GM19239 (cell line): Measurements from ENCODE around the gene YIF1A.
"Not testable (repeated sequence)": the region's sequence is repeated elsewhere in the genome, so short reads cannot be mapped to it uniquely, and the experiment has no call there.

ENCODE experiments used
- DNase-seq: peaks from one replicate; pipeline ENCODE4 v3.0.0; 2011; ENCODE audit warnings: low spot score; ENCODE audit not compliant: insufficient read length
- FAIRE-seq: peaks from 2 replicates; lab custom pipeline; 2011; peaks lifted over from hg19 to GRCh38; lab: Jason Lieb, UNC

YIF1A gene

DNA sequence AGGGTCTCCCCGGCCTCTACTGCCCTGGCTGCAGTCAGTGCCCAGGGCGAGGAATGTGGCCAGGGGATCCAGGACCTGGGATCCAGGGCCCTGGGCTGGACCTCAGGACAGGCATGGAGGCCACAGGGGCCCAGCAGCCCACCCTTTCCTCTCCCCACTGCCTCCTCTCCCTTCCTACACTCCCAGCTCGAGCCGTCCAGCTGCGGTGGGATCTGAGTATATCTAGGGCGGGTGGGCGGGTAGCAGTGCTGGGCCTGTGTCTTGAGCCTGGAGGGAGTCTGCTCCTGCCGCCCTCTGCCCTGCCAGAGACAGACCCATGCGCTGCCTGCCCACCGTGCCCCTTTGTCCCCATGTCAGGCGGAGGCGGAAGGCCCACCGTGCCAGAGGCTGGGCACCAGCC is 12.3 kb downstream of the YIF1A start:
- not testable (repeated sequence) for FAIRE-seq, DNase-seq

DNA sequence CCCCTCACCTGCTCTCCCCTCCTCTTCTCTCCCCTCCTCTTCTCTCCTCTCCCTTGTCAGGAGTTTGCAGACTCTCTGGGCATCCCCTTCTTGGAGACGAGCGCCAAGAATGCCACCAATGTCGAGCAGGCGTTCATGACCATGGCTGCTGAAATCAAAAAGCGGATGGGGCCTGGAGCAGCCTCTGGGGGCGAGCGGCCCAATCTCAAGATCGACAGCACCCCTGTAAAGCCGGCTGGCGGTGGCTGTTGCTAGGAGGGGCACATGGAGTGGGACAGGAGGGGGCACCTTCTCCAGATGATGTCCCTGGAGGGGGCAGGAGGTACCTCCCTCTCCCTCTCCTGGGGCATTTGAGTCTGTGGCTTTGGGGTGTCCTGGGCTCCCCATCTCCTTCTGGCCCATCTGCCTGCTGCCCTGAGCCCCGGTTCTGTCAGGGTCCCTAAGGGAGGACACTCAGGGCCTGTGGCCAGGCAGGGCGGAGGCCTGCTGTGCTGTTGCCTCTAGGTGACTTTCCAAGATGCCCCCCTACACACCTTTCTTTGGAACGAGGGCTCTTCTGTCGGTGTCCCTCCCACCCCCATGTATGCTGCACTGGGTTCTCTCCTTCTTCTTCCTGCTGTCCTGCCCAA is 12.8 kb downstream of the YIF1A start:
- FAIRE-seq, result no peak
- DNase-seq, result no peak

DNA sequence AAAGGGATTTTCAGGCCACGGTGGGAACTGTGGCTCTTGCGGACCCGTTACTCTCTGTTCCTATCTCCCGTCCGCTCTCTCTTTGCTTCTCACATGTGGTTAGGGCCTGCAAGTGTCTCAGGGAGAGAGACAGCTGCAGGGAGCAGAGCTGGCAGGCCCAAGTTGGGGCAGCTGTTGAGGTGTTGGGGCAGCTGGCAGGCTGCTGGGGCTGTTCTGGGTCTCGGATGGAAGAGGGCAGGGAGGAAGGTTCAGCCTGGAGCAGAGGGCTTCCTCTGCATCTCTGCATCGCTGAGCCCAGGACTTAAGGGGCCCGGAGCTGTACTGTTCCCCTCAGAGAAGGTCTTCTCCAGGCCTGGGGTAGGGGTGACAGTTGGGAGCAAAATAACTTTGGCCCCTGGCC is 13.5 kb downstream of the YIF1A start:
- FAIRE-seq (no peak), DNase-seq (no peak)

DNA sequence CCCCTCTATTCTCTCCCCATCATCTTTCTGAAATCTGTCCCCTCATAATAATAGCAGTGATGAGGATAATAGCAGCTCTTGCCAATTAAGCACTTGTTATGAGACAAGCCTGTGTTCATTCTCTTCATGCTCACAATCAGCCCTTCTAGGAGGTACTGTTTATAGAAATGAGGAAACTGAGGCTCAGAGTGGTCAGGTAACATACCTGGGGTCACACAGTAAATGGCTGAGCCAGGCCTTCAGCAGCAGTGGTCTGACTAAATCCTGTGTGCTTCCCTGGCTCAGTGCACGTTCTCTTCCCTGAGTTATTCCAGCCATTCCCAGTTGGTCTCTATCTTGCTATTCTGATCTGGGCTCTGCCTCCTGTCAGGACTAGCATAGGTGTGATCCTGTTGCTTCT is 14.7 kb downstream of the YIF1A start:
- DNase-seq (no peak), FAIRE-seq (no peak)

DNA sequence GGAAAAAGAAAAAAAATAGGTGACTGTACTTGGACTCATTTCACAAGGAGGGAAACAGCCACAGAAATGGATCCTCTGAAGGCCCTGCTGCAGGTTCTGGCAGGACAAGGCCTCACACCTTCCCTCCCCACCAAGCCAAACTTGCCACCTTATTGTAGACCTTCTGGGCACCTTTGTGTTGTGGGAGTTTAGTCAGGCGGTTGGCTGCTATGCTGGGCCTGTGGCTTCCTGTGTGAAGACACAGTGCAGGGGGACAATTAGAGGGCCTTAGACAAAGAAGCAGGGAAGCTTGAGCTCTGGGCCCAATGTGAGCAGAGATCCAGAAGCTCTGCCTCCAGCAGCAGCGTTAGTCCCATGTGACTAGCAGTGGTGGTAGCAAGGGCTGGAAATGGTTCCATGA is 16.3 kb downstream of the YIF1A start:
- no peak for DNase-seq
- FAIRE-seq, result no peak

DNA sequence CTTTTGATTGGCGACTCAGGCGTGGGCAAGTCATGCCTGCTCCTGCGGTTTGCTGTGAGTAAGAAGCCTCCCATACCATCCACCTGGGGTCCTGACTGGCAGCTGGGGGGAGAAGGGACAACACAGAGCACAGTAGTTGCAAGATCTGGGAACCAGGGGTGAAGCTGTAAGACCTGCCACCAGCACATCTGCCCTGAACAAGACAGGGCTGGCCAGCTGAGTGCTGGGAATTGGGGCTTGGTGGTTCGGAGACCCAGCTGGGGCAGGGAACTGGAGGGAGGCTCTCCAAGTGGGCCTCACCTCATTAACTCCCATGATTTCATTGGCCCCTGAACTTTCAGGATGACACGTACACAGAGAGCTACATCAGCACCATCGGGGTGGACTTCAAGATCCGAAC is 17.1 kb downstream of the YIF1A start:
- FAIRE-seq, result no peak

DNA sequence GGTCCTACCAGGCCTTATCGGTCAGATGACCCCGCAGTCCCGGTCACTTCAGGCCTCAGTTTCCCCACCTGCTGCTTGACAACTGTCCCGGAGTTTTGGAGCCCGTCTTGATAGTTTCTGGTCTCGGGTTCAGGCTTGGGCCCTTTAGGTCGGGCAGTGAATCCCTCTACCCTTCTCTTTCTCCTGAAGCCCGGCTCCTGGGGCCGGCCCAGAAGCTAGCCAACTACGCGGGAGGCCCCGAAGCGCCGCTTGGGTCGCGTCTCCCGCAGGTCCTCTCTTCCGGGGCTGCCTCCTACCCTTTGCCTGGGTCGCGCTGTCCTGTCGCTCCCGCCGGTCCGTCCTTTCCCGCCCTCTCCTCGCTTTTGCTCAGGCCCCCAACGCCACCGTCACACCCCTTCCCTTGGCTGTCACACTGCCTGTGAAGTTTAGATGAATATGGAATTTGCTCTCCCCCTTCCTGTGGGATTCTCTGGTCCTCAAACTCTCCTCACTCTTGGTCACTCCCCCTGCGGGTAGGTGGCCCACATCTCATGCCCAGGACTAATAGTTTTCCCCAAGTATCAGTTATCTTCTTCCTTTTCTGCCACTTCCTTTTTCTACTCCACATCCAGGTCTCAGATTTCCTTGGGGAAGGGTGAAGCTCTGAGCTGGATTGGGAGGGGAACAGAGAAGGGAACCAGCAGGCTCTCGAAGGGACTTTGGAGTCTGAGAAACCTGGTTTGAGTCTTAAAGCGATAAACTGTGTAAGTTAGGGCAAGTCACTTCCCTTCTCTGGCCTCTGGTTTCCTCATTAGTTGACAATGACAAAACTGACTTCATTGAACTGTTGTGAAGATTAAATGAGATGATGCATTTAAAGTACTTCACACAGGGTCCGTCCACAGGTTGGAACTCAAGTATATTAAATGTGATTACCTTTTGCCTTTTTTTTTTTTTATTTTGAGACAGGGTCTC is 19.7 kb downstream of the YIF1A start:
- peak; percentile 83 for FAIRE-seq
- DNase-seq, result no peak

More for the DNA sequence above, 17.1 kb downstream of the YIF1A start:
- DNase-seq, result no peak

DNA sequence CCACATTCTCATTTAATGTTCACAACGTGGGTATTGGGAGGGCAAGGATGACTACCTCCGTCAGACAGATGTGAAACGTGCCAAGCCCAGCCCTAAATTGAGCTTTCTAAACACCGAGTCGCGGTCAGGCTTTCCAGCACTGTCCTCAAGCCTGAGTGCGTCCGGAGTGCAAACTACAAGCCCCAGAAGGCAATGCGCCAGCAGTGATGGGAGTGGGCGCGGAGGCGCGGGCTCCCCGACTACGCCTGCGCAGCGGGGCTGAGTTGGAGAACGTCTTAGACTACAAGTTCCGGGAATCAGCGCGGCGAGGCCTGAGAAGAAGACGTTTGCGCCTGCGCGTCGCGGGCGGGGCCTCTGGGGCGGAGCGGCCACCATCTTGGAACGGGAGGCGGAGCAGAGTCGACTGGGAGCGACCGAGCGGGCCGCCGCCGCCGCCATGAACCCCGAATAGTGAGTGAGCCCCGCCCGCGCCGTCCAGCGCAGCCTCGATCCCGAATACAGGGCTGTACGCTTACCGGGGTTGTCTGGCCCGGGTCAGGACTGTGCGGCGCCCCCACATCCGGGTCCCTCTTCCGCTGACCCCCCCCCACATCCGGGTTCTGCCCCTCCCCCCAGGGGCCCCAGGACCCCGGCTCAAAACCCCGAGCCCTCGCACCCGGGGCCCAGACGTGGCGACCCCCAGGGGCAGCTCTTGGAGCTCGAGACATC is 20.5 kb downstream of the YIF1A start, which contains the start of gene RAB1B:
RAB1B (plus strand) TSS at position 396 of the 708 bp plus-strand sequence; CDS start at position 437, 41 bp downstream.
- DNase-seq (peak; percentile 89), FAIRE-seq (peak; percentile 98)

DNA sequence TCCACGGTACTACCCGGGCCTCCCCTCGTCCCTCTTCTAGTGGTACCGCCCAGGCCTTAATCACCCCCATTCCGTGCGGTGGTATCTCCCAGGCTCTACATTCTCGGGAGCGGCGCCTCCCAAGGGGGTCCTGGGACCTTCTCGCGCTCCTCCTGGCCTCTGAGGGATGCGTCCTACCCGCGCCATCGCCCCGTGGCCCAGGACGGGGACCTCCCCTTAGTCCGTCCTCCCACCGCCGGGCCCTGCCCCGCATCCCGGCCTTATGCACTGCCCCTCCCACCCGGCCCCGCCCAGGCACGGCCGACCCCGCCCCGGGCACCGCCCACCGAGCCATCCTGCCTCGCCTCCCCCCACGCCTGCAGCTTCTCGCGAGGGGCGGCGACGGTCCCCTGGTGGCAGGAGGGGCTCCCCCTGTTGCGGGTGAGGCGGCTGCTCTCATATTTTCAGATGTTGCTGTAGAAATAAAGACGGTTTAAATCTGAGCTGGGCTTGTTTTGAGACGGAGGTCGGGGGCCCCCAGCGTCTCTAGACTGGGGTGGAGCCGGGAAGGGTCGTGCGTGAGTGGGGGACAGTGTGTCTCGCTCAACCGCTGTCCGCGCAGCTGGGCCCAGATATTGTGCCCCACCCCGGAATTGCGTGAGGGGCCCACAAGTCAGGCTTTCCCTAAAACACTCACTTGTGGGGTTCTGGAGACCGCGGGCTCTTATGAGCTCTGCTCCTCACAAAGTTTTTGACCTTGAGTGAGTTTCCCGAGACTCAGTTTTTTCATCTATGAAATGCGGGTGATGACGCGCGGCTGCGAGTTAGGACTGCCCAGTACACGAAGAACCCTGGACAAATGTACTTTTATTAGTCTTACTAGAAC is 21.3 kb downstream of the YIF1A start:
- FAIRE-seq (peak; percentile 91), DNase-seq (peak; percentile 77)

DNA sequence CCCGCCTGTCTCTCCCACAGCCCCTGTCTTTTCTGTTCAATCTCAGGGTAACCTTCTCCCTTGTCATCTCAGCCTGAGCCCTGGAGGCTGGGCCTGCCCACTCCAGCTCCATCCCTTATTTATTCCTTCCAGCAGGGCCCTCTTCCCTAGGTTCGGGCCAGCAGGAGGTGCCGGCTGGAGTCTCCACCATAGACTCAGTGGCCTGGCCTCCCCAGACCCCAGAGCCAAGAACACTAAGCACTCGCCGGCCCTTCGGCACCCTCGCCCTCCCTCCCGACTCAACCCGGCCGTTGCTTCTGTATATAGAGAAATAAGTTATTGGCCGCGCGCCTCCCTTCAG is 21.9 kb downstream of the YIF1A start:
- no peak for FAIRE-seq

DNA sequence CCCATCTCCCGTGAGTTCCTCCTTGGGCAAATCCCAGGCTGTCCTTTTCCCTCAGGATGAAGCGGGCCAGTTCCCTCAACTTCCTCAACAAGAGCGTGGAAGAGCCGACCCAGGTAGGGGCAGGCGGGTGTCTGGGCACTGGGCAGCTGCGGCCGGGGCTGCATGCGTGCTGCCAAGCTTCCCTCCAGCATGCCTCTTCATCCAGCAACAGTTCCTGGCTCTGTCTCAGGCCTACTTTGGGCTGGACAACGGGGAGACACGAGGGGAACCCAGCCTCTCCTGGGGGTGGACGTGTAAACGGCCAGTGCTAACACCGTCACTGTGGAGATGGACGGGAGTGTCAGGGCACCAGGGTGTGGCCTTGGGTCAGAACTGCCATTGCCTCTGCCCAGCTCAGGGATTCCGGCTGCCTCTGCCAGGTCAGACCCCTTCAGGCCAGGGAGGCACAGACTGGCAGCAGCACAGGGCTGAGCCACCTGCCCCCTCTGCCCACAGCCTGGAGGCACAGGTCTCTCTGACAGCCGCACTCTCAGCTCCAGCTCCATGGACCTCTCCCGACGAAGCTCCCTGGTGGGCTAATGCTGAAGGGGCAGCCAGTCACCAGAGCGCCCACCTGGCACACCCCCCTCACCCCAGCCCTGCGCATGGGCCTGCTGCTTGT is 22.4 kb downstream of the YIF1A start:
- DNase-seq (no peak), FAIRE-seq (no peak)

More for the DNA sequence above, 21.9 kb downstream of the YIF1A start:
- no peak for DNase-seq

DNA sequence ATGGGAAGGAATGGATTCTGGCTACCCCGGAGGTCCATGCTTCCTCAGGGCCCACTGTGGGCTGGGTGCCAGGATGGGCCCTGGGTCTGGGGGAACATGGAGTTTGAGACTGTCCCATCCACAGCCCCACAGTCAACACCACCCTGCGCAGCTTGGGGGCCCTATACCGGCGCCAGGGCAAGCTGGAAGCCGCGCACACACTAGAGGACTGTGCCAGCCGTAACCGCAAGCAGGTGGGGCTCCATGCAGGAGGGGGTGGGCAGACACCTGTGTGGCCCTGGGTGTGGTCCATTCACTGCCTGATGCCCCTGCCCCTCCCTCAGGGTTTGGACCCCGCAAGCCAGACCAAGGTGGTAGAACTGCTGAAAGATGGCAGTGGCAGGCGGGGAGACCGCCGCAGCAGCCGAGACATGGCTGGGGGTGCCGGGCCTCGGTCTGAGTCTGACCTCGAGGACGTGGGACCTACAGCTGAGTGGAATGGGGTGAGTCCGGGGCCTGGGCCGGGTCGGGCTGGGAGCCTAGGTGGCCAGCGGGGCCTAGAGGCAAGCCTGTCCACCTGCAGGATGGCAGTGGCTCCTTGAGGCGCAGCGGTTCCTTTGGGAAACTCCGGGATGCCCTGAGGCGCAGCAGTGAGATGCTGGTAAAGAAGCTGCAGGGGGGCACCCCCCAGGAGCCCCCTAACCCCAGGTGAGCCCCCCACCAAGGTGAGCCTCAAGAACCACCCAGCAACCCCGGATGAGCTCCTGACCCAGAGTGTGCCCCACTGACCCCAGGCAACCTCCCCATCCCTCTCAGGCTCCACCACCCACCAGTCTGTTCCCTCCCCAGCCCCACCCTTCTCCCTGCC is 23.2 kb downstream of the YIF1A start:
- FAIRE-seq, result no peak
- DNase-seq, result no peak

DNA sequence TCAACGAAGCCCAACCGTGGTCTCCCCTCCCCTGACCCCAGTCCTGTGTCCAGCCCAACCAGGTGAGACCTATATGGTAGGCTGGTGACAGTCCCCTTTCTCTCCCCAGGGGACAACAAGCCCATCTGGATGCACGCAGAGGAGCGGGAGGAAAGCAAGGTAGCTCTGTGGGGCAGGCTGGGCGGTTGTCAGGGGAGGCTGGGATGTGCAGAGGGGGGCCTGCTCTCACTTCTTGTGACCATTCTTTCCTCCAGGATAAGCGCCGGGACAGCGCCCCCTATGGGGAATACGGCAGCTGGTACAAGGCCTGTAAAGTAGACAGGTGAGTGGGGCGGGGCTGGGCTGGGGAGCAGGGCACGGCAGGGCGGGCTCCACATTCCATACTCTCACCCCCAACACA is 24.0 kb downstream of the YIF1A start:
- DNase-seq, result no peak
- no peak for FAIRE-seq

DNA sequence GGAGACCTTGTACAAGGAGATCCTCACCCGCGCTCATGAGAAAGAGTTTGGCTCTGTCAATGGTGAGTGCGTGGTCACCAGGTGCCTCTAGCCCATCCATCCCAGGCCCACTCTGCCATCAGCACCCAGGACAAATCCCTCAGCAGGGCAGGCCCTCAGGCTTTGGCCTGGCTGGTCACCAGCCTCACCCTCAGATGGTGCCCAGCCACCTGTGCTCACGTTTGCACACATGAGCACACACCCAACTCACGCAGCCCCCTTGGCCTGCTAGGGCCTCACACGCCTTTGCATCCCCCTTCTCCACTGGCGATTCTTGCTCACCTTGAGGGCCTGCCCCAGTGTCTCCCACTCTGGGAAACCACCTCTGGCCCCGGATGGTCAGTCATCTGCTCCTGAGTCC is 24.6 kb downstream of the YIF1A start:
- DNase-seq (no peak), FAIRE-seq (no peak)

DNA sequence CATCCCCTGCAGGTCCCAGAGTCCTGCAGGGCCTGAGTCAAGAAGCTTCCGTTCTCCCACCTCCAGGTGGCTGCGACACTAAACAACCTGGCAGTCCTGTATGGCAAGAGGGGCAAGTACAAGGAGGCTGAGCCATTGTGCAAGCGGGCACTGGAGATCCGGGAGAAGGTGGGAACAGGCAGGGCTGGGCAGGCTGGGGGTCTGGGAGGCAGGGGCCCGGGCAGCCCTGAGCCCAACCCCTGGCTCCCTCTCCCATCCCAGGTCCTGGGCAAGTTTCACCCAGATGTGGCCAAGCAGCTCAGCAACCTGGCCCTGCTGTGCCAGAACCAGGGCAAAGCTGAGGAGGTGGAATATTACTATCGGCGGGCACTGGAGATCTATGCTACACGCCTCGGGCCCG is 25.2 kb downstream of the YIF1A start:
- DNase-seq (no peak), FAIRE-seq (no peak)

DNA sequence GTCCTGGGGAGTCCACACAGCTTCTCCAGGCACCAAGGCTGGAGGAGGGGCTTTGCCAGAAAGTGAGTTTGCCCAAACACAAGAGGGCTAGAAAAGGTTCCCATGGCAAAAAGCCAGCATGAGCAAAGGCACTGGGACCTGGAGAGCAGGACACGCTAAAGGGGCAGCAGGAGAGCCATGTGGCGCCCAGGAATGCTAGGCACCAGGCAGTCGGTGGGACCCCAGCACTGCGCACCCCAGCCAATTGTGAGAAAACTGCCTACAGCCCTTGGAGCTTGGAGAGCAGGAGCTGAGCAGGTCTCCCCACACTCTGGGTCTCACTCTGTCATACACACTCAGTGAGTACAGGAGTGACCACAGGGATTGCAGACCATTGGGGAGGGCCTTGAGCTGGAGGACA is 25.7 kb downstream of the YIF1A start:
- FAIRE-seq, result no peak
- no peak for DNase-seq

DNA sequence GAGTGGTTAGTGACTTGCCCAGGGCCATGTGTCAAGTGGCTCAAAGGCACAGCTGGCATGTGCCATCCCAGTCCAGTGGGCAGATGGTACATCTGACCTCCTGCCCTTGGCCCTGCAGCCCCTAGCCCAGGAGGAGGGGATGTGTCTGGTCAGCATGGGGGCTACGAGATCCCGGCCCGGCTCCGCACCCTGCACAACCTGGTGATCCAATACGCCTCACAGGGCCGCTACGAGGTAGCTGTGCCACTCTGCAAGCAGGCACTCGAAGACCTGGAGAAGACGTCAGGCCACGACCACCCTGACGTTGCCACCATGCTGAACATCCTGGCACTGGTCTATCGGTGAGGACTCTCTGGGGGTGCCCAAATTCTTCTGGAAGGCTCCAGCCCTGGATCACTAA is 26.2 kb downstream of the YIF1A start:
- FAIRE-seq, result no peak

DNA sequence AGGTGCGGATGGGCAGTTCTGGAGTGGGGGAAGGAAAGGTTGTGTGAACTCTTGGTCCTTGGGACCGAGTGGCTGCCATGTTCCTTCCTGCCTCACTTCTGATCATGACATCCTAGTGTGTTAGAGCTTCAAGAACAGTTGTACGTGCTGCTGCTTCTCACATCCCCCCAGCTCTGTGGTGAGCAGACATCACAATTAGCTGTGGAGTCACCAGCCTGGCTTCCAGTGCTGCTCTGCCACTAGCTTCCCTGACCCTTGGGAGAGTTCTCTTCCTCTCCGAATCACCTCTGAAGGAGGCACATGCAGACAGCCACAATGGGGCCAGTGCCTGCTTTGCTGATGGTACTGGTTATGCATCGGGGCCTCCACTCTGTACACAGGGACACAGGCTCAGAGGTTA is 26.8 kb downstream of the YIF1A start:
- no peak for DNase-seq
- no peak for FAIRE-seq

More for the DNA sequence above, 26.2 kb downstream of the YIF1A start:
- no peak for DNase-seq

DNA sequence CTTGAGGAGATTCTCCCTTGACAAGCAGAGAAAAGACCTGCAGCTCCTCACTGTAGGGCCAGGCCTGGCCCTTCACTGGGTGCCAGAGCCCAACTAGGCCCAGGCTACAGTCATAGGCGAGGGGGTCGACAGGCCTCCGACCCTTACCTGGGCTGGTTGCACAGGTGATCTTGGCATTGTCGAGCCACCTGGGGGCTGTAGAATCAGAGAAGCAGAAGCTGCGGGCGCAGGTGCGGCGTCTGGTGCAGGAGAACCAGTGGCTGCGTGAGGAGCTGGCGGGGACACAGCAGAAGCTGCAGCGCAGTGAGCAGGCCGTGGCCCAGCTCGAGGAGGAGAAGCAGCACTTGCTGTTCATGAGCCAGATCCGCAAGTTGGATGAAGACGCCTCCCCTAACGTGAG is 27.4 kb downstream of the YIF1A start:
- DNase-seq (no peak), FAIRE-seq (no peak)
